DMS 273 treated with DMSO at 0.1 percent for 48 hours (cell line): Measurements from ENCODE around the gene SNAI3.

Experiments used
- DNase-seq: peaks from one replicate; lab custom pipeline; 2025; lab: John Stamatoyannopoulos, UW

SNAI3 gene

DNA sequence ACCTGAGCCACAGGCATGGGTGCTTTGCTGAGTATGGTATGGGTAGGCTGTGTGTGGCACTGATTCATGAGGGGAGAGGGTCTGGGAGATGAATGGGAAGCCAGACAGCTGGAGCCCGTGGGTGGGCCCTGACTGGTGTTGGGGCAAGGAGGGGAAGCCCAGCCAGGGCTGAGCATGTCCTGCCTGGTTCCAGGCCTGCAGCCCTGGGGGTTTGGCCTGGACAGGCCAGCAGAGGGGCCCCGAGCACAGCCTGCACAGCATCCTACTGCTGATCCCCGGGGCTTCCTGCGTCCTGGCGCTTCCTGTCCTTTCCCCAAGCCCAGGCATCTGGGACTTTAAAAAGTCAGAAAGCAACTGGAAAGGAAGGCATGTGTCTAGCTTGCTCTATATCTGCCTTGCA lies 18.8 kb downstream of the SNAI3 start:
- no peak for DNase-seq

DNA sequence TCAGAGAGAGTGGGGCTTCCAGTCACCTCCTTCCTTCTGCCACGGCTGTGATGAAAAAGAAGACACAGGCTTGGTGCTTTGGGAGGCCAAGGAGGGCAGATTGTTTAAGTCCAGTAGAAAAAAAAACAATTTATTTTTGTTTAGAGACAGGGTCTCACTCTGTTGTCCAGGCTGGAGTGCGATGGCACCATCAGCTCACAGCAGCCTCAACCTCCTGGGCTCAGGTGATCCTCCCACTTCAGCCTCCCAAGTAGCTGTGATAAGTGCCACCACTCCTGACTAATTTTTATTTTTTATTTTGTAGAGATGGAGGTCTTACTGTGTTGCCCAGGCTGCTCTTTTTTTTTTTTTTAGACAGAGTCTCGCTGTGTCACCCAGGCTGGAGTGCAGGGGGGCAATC lies 20.7 kb downstream of the SNAI3 start:
- no peak for DNase-seq

DNA sequence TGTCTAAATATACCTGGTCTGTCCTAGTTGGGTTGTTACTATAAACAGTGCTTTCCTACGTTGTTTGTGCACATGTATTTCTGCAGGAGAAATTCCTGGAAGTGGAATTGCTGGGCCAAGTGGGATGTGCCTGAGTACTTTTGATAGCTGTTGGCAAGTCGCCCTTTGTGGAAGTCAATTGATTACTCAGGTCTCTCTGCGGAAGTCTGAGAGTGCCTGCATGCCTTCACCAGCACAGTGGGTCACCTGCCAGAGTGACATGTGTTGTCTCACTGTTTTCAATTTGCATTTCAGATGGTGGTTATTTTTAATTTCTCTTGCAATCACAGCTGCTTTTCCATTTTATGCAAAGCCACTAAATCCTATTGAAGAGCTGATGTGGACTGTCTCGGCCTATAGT lies 21.2 kb downstream of the SNAI3 start:
- DNase-seq = no peak

DNA sequence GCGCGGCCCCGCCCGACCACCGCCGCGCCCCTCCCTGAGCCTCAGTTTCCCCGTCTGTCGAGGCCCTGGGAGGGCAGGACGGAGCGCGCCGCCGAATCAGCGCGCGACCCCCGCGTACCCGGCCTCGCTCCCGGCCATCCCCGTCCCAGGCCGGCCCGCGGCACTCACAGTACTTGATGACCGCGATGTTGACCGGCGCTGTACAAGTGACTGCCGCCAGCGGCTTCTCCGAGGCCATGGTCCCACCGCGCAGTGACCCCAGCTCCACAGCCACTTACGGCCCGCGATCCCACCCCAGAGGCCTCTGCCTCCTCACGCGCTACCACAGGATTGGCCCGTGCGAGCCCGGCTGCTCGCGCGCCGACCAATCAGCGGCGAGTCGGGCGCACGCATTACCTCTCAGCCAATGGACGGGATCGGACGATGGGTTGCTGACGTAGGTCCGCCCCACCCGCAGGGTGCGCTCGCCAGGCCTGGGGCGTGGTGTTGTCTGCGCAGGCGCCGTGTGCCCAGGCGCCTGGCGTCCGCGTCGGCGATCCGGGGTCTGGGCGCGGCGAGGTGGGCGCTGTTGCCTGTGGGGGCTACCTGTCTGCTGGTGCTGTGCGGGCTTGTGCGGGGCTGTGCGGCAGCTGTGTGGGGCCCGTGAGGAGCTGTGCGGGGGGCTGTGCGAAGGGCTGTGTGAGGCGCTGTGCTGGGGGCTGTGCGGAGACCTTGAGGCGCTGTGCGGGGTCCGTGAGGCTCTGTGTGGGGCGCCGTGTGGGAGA lies 23.3 kb downstream of the SNAI3 start, which contains the start of gene MVD:
MVD (minus strand) TSS at position 249 of the 764 bp plus-strand sequence; CDS start at position 238, 11 bp downstream.
- DNase-seq = peak; percentile 91

DNA sequence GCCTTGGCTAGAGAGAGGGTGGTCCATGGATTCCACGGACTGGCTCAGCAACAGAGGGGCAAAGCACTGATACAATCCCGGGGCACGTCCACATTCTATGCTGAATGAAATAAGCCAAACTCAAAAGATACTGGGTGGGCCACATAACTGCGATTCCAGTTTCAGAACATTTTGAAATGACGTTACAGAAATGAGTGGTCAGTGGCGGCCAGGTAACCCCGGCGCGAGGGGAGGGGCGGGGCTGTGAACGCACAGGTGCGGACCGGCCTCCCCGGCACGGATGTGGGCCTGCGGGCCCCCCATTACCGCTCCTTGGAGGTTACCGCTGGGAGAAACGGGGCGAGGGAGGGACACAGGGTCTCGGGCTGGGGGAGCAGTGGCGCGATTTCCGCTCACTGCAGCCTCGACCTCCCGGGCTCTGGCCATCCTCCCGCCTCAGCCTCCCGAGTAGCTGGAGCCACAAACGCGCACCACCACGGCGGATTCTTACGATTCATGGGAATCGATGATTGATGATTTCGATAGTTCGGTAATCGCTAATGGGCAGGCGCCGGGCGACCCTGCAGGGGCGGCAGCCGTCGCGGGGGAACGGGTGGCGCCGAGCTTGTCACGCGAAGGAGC lies 24.0 kb downstream of the SNAI3 start:
- DNase-seq = no peak

DNA sequence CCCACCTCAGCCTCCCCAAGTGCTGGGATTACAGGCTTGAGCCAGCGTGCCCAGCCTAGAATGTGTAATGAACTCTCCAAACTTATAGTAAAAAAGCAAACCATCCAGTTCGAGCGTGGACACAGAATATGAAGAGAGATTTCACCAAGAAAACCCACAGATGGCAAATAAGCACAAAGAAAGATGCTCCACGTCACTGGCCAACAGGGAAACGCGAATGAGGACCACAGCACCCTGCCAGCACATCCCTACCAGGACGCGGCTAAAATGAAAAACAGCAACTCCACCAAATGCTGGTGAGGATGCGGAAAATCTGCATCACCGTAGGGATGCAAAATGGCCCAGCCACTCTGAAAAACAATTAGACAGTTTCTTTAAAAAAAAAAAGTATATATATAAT lies 24.8 kb downstream of the SNAI3 start:
- DNase-seq = no peak

DNA sequence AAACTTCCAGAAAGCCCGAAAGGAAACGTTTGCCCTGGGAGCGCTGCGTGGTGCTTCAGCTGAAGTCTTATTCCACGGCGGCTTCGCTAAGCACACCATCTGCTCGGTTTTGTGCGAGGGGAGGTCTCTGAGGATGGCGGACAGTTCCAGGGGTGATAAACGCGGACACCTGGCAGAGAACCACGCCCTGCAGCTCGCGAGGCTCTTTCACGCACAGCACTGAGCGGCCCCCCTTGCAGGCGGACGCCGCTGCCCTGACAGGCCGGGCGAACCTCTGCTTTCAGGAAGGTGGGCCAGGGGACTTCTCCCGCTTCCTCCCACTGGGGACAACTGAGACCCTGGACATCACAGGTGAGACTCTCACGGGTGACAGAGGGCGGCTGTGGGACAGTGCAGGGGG lies 27.1 kb downstream of the SNAI3 start:
- DNase-seq = no peak

DNA sequence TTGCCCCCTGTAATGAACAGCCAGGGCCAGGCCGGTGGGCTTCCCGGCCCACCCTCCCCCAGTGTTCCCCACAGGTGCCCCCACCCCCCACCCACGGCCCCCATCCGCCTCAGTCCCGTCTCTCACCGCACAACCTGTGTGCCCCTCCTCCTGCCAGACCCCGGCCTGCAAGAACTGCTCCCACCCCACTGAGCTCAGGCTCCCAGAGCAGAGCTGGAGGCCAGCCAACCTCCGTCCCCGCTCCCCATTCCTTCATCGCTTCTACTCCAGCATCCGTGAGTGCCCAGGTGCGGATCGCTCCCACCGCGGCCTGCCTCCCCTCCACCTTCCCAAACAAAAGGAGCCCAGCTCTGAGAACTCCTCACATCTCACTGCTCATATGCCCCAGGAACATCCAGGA lies 27.6 kb downstream of the SNAI3 start:
- no peak for DNase-seq

DNA sequence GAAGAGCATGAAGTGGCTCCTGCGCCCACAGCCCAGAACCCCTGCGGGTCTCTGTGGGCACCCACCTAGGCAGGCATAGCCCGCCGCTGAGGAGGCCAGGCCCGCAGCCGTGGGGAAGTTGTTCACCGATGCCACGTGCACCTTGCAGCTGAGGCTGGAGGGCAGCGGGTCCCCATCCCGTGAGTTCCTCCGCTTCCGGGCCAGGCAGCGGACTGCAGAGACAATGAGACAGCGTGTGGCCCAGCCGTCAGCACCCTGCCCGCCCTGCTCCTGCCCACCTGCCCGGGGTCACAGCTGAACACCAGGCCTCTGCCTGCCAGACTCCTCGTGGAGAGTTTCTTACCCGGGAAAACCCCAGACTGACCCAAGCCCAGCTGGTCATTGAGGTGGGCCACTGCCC lies 28.9 kb downstream of the SNAI3 start:
- no peak for DNase-seq

DNA sequence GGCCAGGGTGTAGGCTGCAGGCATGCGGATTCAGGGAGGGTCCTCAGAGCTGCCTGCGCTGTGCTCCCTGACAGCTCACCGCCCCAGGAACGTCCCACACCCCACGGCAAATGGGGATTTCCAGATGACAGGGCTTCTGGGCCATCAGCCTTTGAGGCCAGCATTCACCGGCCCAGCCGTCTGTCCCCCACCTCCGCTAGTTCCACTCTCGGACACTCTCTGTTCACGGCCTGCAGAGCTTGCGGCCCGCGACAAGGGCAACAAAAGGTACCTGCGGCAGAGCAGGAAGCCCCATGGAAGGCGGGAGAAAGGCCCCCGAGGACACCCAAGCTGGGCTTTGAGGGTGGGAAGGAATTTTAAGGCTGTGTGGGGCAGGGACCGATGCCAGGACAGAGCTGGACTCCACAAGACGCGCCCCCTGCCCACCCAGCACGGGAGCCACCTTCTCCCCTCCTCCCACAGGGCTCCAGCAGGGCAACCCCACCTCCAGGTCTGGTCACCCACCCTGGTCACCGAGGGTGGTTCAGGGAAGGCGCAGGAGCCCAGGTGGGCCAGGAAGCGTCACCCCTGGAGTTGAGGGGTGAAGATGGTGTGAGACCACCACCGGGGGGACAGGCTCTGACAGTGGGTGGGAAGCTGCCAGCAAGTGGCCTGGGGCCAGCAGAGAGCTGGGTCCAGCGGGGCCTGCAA lies 29.9 kb downstream of the SNAI3 start:
- DNase-seq = no peak

DNA sequence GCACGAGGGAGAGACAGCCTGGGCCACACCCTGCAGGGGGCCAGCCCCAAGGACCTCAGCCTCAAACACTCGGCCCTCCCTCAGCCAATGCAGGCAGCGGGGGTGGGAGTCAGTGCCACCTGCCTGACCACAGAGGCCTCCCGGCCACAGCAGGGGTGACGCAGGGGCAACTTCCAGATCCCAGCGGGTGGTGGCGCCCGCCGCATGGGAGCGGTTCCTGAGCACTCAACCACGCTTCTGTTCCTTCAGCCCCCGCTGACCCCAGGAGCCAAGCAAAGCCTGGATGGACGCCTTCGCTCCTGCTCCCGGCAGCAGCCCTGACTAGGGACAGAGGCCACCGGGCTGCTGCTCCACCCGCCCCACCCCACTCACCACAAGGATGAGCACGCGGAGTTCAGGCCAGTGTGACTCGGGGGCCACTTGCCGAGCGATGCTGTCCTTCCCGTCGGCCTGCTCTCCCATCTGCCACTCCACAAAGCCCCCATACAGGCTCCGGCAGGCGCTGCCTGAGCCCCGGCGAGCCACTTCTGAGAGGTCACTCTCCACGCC lies 30.5 kb downstream of the SNAI3 start:
- DNase-seq = no peak

DNA sequence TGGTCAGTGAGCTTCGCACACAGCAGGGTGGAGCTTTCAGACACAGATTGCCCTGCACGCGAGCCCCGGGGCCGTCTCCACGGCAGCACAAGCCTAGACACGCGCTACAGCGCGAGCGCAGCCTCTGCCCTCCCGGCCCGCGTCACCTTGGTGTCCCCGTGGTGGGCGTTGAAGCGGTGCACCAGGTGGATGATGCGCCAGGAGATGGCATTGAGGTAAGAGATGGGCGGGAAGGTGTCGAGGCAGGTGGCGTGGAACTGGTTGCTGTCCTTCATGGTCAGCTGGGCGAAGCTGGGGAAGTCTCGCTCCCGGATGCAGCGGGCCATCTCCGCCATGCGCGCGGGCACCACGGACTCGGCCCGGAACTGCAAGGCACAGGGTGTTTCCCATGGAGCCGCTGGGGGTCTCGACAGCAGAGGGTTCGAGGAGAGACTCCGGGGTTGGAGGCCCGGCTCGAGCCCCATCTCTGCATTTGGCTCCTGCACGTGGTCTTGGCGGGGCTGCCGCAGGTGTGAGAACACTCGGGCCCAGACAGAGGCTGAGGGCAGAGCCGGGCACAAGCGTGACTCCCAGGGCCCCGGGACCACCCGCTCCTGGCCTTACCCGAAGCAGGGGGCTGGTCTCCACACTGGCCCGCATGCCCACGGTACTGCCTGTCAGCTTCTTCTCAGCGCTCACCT lies 31.1 kb downstream of the SNAI3 start:
- DNase-seq = no peak

DNA sequence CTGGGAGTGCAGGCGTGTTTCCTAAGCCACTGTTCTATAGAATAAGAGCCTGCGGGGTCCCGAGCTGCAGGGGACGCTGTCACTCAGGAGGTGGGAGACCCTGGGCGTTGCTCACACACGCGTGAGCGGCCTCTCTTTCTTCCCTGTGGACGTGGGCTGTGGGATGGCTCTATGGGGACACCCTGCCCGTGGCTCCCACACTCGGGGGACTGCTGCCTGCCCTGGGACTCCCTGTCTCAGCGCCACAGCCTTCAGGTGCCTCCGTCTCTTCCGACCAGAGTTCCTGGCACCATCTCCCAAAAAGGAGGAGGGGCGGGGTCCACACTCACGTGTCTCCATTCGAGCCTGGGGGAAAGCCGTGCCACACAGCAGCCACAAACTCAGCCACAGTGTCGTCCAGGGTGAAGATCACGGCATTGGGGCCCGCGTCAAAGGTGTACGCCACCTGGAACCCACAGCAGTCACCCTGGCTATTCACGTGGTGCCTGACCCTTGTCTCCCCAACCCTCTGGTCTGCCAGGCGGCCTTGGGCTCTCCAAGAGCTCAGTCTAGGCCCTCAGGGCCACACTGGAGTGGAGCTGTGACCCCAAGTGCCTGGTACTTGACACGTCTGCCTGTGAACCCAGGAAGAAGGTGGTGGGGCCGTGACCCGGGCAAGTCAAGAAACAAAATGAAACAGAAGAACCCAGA lies 31.8 kb downstream of the SNAI3 start:
- DNase-seq = no peak

DNA sequence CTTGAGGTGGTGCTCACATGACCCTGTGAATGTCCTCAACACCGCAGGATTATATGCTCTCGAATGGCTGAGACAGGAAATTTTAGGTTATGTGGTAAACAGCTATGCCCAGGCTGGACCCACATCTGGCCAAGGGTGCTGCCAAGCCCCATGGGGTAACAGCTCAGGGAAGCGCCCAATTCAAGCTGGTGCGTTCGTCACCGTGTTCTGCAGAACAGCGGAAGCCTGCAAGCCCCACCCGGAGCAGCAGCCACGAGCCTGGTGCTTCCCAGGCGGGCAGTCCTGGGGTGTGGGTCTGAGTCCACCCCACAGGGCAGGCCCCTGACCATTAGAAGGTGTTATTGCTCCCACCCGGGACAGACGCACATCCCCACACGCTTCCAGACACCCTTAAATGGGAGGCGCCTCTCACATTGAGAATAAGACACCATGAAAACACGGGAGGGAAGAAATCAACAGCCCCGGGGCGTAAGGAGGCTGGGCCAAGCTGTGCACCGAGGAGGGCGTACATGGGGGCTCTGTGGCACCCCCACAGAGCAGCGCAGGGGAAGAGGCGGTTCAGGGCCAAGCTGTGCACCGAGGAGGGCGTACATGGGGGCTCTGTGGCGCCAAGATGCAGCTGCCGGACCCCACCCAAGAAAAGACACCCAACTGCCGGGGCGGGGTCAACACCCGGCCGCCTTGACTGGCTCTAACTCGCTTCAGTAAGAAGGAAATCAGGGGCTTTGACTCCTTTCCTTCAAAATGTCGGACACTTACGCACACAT lies 32.5 kb downstream of the SNAI3 start:
- DNase-seq = no peak

DNA sequence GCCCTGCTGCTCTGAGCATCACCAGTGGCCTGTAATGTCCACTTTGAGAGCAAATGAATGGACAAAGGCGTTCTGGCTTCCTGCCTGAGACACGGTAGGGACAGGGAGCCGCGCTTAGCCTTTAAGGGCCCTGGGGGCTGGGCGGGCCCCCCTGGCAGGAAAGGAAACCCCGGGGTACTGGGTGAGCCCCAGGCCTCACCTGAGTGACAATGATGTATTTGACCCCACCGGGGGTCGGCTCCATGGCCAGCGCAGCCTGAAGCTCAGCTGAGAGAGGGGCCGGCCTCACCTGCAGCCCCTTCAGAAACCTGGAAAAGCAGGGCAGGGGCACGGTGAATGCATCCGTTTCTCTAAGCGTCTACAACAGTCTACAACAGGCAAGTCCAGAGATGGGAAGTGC lies 33.2 kb downstream of the SNAI3 start:
- DNase-seq = no peak

DNA sequence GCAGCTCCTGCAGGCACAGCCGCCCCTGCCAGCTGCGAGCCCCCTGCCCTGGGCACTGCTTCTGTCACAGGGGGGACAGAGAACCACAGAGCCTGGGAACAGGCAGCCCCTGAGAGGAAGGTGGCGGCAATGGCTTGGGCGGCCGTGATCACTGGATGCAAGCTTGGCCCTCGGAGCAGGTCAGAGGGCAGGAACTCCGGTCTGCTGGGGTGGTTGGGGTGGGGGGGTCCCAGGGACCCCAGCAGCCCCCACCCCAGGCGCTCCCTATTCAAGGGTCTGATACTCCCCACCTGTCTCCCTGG lies 33.6 kb downstream of the SNAI3 start:
- DNase-seq = no peak

DNA sequence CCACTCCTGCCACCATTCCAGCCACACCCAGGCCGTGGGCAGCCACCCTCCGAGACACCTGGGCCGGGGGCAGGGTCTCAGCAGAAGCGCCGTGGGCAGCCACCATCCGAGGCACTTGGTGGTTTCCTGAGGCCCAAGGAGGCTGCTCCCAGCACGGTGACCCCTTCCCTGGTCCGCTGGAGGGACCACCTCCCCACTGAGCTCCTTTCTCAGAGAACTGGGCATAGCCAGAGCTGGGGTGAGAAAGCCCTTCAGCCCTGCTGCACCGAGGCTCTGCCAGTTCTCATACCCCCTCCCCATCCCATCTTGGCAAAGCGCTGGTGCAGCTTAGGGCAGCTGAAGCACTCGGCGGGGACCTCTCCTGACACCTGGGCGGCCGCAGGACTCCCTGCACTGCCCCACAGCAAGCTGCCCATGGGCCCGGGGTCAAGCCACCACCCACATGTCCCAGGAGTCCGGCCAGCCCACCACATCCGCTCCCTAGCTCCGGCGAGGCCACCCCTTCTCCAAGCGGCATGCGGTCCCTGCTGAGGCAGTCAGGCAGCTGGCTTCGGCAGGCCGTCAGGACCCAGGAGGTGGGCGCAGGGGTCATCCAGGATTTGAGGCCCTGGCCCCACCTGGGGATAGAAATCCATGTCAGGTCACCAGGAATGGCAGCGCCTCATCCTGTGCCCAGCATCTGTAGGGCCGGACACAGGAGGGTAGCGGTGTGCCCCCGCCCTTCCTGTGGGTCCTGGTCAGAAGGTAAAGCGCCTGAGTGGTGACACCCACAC lies 34.1 kb downstream of the SNAI3 start:
- DNase-seq = no peak

DNA sequence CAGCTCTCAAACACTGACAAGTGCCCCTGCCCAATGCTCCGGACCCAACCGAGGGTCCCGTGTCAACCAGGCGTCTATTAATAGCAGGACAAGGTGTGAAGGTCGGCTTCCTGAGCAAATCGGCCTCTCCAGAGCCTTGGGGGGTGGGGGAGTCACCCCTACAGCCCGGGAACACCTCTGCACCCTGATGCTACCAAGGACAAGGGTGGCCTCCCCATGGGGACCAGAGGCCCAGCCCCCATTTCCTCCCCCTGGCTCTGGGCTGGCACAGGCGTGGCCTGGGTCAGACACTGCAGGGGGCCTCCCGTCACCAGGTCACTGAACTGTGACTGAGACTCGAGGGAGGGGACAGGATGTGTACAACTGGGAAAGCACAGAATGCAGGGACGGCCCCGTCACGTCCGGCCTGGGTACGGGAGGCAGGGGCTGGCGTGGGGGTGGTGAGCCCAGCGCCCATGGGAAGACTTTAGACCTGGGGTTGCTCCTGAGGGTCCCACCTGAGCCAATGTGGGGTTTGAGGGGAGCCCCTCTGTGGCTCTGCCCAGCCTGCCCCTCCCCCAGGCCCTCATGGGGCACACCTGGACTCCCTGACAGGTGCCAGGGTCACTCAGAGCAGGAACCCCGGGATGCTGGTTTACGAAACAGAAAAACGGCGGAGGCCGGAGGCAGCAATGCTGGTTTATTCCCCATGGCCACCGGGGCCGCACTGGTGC lies 34.9 kb downstream of the SNAI3 start:
- DNase-seq = no peak

DNA sequence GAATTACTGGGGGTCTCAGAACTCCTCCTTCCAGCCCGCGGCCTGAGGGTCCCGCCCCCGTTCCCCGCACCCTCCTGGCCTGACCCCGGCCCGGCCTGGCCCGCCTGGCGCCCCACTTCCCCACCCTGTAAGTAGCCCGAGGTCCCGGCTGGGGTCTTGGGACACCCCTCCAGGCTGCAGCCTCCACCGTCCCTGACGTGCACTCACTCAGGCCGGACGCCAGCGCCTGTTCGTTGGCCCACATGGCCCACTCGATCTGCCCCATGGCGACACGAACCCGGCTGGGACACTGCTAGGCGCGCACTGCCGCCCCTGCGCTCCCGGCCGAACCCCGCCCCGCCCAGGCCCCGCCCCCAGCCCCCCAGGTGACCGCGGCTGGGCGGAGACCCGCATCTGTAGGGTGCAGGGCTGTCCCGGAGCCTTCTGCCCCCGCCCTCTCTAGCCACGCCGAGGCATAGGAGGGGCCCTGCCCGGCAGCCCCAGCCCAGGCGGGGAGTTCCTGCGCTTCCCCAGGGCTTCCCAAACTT lies 35.5 kb downstream of the SNAI3 start, which contains the start of gene CYBA:
CYBA (minus strand) TSS at position 305 of the 527 bp plus-strand sequence; CDS start at position 265, 40 bp downstream.
- DNase-seq = peak; percentile 38
